SJSA1 (cell line): ENCODE data around the gene RALGAPA2. TPM values are rescaled to one million over a fixed set of nuclear protein-coding genes. Genes with fewer than 3 reads are reported as not detected.

Experiments
- DNase-seq, 2 experiments: peaks; one replicate each; pipeline ENCODE4 v3.0.0-alpha.2; 2015 to 2020; ENCODE audit warnings: low spot score in 2 of 2, low read depth in 1 of 2
- H3K27ac ChIP-seq: fragments of 250-450 bp; sonication (Bioruptor Pico); 2 replicates; pipeline ENCODE4 v1.5.1; 2020; ENCODE audit warnings: mild to moderate bottlenecking, moderate library complexity
- H3K27me3 ChIP-seq: fragments of 250-450 bp; sonication (Bioruptor Pico); replicated peaks from 2 replicates; pipeline ENCODE4 v1.5.1; 2020; ENCODE audit warnings: mild to moderate bottlenecking, moderate library complexity
- H3K36me3 ChIP-seq: fragments of 250-450 bp; sonication (Bioruptor Pico); 2 replicates; pipeline ENCODE4 v1.5.1; 2020; ENCODE audit warnings: mild to moderate bottlenecking
- H3K4me1 ChIP-seq: fragments of 250-450 bp; sonication (Bioruptor Pico); replicated peaks from 2 replicates; pipeline ENCODE4 v1.6.1; 2021; ENCODE audit warnings: mild to moderate bottlenecking
- H3K4me3 ChIP-seq: fragments of 250-450 bp; sonication (Bioruptor Pico); 2 replicates; pipeline ENCODE4 v1.5.1; 2020; ENCODE audit warnings: mild to moderate bottlenecking
- H3K9me3 ChIP-seq: fragments of 250-450 bp; sonication (Bioruptor Pico); replicated peaks from 2 replicates; pipeline ENCODE4 v1.5.1; 2020; ENCODE audit warnings: mild to moderate bottlenecking
- total RNA-seq: library from RNA; depleted of rRNA; stranded (reverse); fragments of >200 nt; shearing (Covaris generic); gene quantifications from 2 replicates; pipeline ENCODE4 v1.2.3, GENCODE V29; 2014

Gene RALGAPA2
- total RNA-seq, 1 experiment from 2014 or later: 5.9 TPM

DNA sequence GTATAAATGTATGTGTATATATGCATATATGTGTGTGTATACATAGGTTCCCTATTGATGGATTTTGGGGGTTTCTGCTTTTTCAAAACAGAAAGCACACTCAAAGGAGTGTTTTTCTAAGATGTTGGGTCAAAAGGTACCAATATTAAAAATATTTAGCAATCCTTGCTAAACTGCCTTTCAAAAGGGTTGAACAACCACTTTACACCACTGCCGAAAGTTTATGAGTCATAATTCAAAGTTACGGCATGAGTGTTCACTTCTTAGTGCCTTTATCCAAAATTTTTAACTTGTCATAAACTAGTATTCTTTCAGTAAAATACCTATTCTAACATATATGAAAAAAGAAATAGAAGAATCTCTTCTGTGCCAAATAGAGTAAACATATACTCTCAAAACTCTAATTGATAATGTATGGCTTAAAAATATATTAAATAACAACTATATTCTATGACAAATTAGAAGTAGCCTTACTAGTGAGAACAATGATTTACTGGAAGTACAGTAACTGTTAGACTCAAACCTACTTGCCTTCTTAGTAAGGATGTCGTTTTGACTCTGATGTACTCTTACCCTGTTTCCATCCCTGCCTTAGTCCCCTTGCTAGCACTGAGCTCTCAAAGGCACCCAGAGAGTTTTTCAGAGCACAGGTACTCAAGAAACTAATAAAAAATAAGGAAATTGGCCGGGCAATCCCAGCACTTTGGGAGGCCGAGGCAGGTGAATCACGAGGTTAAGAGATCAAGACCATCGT is 208.5 kb downstream of the RALGAPA2 start:
- Histone ChIP-seq H3K9me3 (no peaks in the 10 kb centered on the region), H3K36me3 (no peaks in the 10 kb centered on the region), H3K4me1 (no peaks in the 10 kb centered on the region), H3K27me3 (no peaks in the 10 kb centered on the region), H3K27ac (no peak overlapping the region), H3K4me3 (no peak overlapping the region)
- no peak for DNase-seq

DNA sequence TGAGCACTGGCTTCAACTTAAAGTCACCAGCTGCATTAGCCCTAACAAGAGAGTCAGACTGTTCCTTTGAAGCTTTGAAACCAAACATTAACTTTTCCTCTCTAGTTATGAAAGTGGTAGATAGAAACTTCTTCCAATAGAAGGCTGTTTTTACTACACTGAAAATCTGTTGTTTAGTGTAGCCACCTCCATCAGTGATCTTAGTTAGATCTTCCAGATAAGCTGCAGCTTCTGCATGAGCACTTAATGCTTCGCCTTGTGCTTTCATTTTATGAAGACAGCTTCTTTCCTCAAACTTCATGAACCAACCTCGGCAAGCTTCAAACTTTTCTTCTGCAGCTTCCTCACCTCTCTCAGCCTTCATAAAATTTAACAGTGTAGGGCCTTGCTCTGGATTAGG is 211.3 kb downstream of the RALGAPA2 start:
- DNase-seq: no peak
- no peak overlapping the region for H3K27ac ChIP-seq
- H3K27me3 ChIP-seq: no peaks in the 10 kb centered on the region
- H3K4me3 ChIP-seq: no peak overlapping the region
- no peaks in the 10 kb centered on the region for H3K9me3 ChIP-seq
- peaks cover 8% of the 10 kb centered on the region for H3K4me1 ChIP-seq
- no peaks in the 10 kb centered on the region for H3K36me3 ChIP-seq

DNA sequence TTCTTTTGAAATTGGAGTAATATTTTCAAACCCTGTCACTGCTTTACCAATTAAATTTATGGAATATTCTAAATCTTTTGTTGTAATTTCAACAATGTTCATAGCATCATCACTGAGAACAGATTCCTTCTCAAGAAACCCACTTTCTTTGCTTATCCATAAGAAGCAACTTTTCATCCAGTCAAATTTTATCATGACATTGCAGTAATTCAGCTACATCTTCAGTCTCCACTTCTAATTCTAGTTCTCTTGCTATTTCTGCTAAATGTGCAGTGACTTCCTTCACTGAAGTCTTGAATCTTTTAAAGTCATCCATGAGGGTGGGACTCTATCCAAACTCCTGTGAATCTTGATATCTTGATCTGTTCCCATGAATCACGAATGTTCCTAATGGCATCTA is 212.1 kb downstream of the RALGAPA2 start:
- Histone ChIP-seq H3K27ac (no peak overlapping the region), H3K4me3 (no peak overlapping the region), H3K36me3 (no peaks in the 10 kb centered on the region), H3K27me3 (no peaks in the 10 kb centered on the region), H3K9me3 (no peaks in the 10 kb centered on the region), H3K4me1 (peaks cover 8% of the 10 kb centered on the region)
- DNase-seq: no peak

DNA sequence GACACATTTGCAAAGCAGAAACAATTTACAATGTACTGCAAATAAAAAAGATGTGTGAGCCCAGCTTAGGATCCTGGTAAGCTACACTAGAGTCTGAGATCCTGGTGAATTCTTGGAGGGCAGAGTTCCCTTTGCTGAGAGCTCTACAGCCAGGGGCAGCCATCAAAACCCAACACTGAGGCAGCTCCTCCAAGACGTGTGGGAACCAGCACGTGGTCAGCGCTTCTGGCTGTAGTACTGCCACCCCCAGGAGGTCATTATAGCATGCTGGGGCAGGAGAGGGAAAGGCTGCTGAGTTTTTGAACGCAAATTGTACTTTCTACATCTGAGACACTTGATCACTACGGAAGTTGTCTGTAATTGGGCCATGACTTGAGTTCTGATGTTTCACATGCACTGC is 213.0 kb downstream of the RALGAPA2 start:
- no peaks in the 10 kb centered on the region for H3K36me3 ChIP-seq
- H3K4me1 ChIP-seq: peaks cover 8% of the 10 kb centered on the region
- H3K4me3 ChIP-seq: no peak overlapping the region
- H3K27ac ChIP-seq: no peak overlapping the region
- DNase-seq: no peak
- H3K9me3 ChIP-seq: no peaks in the 10 kb centered on the region
- no peaks in the 10 kb centered on the region for H3K27me3 ChIP-seq

DNA sequence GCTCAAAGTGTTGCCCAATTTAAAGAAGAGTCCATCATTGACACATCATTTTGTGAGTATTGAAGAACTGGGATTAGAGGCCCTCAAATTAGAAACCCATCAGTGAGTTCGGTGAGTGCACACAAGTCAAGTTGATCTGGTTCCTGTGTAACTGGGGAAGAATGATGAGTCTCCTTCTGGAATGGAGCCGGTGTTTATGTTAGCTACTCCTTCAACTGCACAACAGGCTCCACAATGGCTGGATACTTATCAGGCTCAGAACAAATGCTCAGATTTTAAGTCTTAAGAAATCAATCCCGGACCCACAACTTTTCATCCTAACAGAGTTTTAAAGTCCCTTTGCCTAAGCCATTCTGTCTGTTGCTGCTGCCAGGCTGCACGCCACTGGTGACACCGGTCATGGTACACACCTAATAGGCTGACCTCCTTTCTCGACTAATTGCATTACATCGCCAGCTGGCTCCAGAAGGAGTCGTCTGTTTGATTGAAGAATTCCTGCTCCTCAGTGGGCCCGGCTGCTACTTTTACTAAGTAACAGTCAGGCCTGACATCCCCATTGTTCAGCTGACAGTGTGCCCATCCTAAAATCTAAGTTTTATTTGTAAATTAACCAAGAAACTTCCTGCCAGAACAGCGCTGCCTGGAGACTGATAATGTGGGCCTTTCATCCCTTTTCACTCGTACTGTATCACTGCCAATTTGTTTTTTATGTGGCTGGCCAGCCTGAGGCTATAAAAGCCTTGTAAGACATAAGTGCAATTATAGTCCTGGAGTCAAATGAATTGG is 214.2 kb downstream of the RALGAPA2 start:
- H3K36me3 ChIP-seq: no peaks in the 10 kb centered on the region
- no peaks in the 10 kb centered on the region for H3K9me3 ChIP-seq
- H3K27ac ChIP-seq: no peak overlapping the region
- H3K4me3 ChIP-seq: no peak overlapping the region
- no peaks in the 10 kb centered on the region for H3K27me3 ChIP-seq
- DNase-seq: no peak
- H3K4me1 ChIP-seq: peaks cover 8% of the 10 kb centered on the region

DNA sequence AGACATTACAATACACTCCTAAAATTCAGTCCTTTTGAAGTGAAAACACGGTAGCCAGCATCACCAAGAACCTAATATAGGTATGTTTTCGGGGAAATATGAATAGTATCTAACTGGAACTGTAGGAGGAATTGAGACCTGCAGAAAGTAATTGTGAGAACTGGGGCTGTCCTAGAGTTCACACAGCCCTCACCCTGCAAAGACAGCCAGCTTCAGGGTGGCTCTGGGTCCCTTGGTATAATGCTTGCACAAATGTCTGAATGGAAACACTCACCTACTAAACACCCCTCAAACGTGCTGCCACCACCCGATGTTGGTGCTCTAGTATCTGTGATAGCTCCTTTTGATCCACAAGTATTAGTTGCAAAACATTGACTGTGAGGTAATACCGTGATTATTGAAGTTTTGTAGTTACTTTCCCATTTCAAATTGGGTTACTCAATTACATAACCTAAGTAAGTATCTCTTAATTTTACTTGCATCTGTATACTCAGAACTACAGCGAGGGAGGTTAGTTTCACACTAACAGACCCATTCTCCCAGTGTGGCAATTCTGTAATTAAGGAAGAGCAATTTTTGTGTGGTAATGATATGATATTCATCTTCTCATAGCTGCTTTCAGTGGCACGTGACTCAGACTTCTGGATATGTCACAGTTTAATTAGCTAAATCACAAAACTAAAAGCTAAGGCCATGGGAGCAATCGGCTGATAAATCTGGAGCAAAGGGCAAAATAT is 215.0 kb downstream of the RALGAPA2 start:
- H3K4me1 ChIP-seq: peaks cover 8% of the 10 kb centered on the region
- H3K9me3 ChIP-seq: no peaks in the 10 kb centered on the region
- no peaks in the 10 kb centered on the region for H3K36me3 ChIP-seq
- H3K27ac ChIP-seq: no peak overlapping the region
- H3K4me3 ChIP-seq: no peak overlapping the region
- H3K27me3 ChIP-seq: no peaks in the 10 kb centered on the region
- DNase-seq: no peak

DNA sequence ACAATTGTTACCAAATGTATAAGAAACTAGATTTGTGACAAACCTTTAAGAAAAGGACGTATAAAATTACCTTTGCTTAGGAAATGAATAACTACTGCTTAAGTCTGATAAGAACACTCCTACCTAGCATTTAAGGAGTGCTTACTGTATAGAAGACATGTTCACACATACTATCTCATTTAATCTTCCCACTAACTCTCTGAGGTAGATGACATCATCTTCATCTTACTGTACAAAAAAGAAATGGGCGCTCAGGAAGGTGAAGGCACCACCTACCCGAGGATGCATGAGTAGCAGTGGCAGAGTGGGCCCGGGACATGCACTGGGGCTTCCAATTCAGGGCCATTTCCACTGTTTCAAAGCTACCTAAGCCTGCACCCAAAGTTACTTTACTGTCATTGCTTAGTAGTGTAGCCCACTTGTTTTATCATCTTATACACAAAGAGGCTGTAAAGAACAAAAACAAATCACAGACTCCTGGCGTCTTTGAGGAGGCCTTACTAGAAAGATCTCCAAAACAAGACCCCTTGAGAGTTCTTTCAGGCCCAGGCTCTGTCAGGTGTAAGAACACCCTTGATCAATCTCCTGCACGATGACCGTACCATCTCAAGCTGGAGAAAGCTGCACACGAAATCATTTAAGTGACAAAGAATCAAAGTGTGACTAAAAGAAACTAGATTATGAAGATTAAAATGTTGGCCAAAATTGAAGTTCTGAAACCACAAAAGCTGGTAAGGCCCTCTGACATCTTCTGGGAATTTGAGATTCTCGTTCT is 216.5 kb downstream of the RALGAPA2 start:
- H3K27ac ChIP-seq: no peak overlapping the region
- no peak for DNase-seq
- H3K36me3 ChIP-seq: no peaks in the 10 kb centered on the region
- no peaks in the 10 kb centered on the region for H3K9me3 ChIP-seq
- H3K27me3 ChIP-seq: no peaks in the 10 kb centered on the region
- peaks cover 18% of the 10 kb centered on the region for H3K4me1 ChIP-seq
- H3K4me3 ChIP-seq: no peak overlapping the region

DNA sequence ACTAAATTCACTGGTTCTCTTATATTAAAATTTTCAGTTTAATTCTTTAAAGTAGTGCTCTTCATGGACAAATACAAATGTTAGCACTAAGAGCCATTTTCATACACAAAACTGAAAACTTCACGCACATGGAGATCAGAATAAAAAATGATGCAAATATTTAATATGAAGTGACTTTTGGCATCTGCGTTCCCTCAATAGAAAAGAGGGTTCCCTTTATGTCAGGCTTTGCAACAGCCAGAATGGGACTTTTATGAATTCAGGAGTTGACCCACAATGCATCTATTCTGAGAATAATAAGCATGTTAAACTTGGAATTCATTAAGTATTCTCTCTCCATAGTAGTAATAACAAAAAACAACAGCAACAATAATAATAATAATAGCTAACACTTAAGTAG is 218.7 kb downstream of the RALGAPA2 start:
- Histone ChIP-seq H3K9me3 (no peaks in the 10 kb centered on the region), H3K4me1 (peaks cover 35% of the 10 kb centered on the region), H3K27me3 (no peaks in the 10 kb centered on the region), H3K27ac (no peak overlapping the region), H3K36me3 (no peaks in the 10 kb centered on the region), H3K4me3 (no peak overlapping the region)
- DNase-seq: no peak

DNA sequence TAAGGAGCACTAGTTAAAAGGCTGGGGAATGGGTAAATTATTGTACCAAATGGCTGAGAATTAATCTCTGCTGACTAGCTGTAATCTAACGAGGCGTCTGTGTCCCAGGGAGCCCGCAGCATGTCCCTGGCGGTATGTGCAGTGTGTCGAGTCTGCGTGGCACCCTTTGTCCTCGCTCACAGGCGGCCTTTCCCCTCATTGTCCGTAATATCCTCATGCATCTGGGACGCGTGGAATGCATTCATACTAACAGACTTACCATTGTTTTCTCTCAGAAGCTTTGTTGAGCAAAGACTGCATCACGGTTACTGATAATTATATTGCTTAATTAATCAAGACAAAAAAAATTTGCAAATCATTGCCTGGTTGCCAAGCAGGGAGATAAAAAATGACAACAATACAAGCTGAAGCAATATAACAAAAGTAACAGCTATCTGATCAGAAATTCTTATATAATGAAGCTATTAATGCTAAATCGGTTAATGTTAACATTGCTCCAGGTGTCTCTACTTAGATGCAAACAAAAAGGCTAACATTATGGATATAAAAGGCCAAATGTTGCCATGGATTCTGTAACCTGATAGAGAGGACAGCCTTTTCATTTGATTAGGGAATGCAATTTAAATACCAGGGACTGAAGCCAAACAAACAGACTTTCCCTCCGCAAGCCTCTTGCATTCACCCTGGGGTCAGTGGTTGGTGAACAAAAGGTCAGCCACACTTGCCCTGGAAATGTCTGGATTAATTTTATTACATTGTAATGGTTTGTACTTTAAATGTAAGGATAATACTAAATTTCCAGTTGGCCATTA is 219.7 kb downstream of the RALGAPA2 start:
- H3K36me3 ChIP-seq: no peaks in the 10 kb centered on the region

DNA sequence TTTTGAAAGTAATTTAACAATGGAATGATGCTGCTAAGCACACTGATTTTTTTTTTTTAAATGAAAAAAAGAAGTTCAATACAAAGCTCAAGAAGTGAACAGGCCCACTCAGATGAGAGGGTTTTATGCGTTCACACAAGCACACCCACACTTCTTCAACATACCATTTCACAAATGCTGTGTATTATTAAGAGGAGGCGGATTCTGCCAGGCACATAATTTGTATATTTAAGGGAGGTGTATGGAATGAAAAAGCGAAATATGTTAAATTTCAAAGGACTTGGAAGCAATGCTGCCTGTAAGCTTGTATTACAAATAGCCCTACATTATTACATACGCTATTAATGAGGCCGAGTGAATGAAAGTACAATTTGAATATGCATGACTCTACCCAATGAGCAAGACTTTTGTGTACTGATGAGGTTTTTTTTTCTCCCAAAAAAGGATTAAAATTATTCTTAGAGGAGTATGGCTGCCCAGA is 220.6 kb downstream of the RALGAPA2 start:
- Histone ChIP-seq H3K36me3 (no peaks in the 10 kb centered on the region), H3K4me1 (peaks cover 36% of the 10 kb centered on the region), H3K27me3 (no peaks in the 10 kb centered on the region), H3K27ac (no peak overlapping the region), H3K9me3 (no peaks in the 10 kb centered on the region), H3K4me3 (no peak overlapping the region)
- DNase-seq: no peak

More for the DNA sequence above, 219.7 kb downstream of the RALGAPA2 start:
- no peak for DNase-seq
- Histone ChIP-seq H3K27me3 (no peaks in the 10 kb centered on the region), H3K27ac (no peak overlapping the region), H3K4me1 (peaks cover 36% of the 10 kb centered on the region), H3K4me3 (no peak overlapping the region), H3K9me3 (no peaks in the 10 kb centered on the region)

DNA sequence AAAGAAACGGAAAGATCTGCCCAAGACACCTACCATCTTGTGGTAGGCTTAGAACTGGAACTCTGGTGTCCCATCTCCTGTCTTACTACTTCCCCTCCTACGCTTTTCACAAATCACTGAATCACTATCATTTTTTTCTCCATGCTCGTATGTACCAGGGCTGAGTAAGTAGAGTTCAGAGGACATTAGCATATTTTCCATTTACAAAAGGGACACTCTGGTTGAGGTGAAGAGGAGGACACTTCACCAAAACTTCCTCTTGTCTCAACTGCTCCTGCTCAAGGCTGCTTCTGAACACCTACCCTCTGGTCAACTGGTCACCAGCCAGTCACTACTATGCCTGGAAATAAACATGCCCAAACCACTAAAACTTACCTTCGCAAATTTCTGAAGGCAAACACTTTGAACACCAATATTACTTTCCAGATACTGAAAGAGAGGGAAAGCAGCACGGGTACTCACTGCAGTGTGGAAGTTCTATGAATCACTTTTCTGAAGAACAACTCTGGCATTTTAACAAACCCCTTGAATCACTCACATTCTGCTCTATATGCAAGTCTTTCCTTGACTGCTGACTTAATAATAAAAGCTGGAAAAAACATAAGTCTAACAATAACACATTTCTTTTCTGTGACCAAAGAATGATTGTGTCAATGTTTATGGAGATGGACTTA is 221.2 kb downstream of the RALGAPA2 start:
- peaks cover 36% of the 10 kb centered on the region for H3K4me1 ChIP-seq
- no peaks in the 10 kb centered on the region for H3K36me3 ChIP-seq
- no peak overlapping the region for H3K27ac ChIP-seq
- H3K9me3 ChIP-seq: no peaks in the 10 kb centered on the region
- no peaks in the 10 kb centered on the region for H3K27me3 ChIP-seq
- peak in 1 of 2 experiments; percentile 12 for DNase-seq
- H3K4me3 ChIP-seq: no peak overlapping the region

DNA sequence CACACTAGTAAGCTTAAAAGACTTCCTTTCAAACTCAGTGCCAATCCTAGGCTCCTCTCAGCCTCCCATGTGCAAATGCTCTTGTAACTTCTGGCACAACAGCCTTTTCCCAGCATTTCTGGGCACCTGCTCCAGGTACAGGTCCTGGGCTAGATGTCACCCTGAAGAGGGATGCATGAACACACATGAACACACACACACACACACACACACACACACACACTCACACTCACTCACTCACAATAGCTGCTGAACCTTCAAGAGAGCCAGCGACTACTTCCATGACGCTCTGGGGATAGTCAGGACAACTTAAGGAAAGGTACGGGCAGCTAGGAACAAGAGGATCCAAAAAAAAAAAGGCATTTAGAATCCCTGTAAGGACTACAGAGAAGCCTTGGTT is 221.8 kb downstream of the RALGAPA2 start:
- no peaks in the 10 kb centered on the region for H3K9me3 ChIP-seq
- H3K27me3 ChIP-seq: no peaks in the 10 kb centered on the region
- no peak overlapping the region for H3K4me3 ChIP-seq
- no peak for DNase-seq
- H3K27ac ChIP-seq: no peak overlapping the region
- H3K4me1 ChIP-seq: peaks cover 36% of the 10 kb centered on the region
- H3K36me3 ChIP-seq: no peaks in the 10 kb centered on the region
